ENCODE data around the gene BLOC1S6.

DNA sequence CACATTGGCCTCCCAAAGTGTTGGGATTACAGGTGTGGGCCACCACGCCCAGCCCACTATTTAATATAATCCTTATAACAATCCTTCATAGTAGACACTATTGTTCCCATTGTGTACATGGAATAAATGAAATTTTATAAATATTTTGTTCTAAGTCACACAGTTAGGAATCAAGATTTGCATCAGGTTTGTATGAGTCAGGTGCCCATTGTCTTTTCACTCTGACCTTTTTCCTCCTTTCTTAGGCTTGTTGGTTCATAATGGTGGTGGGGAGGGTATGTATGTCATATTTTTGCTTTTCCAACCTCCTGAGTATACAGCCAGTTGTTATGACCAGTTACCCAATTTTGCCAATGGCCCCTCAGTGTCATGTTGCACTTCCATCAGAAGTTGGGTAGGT, 46.6 kb upstream of the BLOC1S6 start:
- TF ChIP-seq, protein P1, sequence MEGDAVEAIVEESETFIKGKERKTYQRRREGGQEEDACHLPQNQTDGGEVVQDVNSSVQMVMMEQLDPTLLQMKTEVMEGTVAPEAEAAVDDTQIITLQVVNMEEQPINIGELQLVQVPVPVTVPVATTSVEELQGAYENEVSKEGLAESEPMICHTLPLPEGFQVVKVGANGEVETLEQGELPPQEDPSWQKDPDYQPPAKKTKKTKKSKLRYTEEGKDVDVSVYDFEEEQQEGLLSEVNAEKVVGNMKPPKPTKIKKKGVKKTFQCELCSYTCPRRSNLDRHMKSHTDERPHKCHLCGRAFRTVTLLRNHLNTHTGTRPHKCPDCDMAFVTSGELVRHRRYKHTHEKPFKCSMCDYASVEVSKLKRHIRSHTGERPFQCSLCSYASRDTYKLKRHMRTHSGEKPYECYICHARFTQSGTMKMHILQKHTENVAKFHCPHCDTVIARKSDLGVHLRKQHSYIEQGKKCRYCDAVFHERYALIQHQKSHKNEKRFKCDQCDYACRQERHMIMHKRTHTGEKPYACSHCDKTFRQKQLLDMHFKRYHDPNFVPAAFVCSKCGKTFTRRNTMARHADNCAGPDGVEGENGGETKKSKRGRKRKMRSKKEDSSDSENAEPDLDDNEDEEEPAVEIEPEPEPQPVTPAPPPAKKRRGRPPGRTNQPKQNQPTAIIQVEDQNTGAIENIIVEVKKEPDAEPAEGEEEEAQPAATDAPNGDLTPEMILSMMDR (IDR thresholded peaks at IDR 0.05) = no peak
- TF ChIP-seq POLR2A (IDR thresholded peaks at IDR 0.05) = no peak
- no peak for TF ChIP-seq EP300 (IDR thresholded peaks at IDR 0.05)

All from suprapubic skin (tissue), 3 donors.